Cardiac muscle cell (in vitro differentiated cells and primary cell): ENCODE measurements around the gene PTBP3. TPM values are rescaled to one million over a fixed set of nuclear protein-coding genes. Genes with fewer than 3 reads are reported as not detected.
A peak's percentile ranks its signal among the peaks of the same experiment; 100 is the strongest.
"Not testable (repeated sequence)": the region's sequence is repeated elsewhere in the genome, so short reads cannot be mapped to it uniquely, and the experiment has no call there.

Experiments
- DNase-seq, 2 donors: peaks; one replicate each; pipeline versions ENCODE4 v3.0.0 to v3.0.0-alpha.2; 2010 to 2017; ENCODE audit warnings: low read depth in 1 of 2, low spot score in 1 of 2
- H3K27ac ChIP-seq: fragments of 200-600 bp; sonication (generic); 2 replicates; pipeline ENCODE4 v1.5.1; 2016
- H3K27me3 ChIP-seq: fragments of 200-600 bp; sonication (generic); 2 replicates; pipeline ENCODE4 v1.6.0; 2016; ENCODE audit warnings: control low read depth
- H3K36me3 ChIP-seq: fragments of 200-600 bp; sonication (generic); 2 replicates; pipeline ENCODE4 v1.5.1; 2016; ENCODE audit warnings: control low read depth
- H3K4me1 ChIP-seq: fragments of 200-600 bp; sonication (generic); 2 replicates; pipeline ENCODE4 v1.8.1; 2017; ENCODE audit warnings: low read depth, mild to moderate bottlenecking, mixed run types
- H3K4me3 ChIP-seq: fragments of 200-600 bp; sonication (generic); 2 replicates; pipeline ENCODE4 v1.5.1; 2016; ENCODE audit warnings: mild to moderate bottlenecking
- H3K9me3 ChIP-seq: fragments of 200-600 bp; sonication (generic); 2 replicates; pipeline ENCODE4 v1.5.1; 2017; ENCODE audit warnings: low read depth, mild to moderate bottlenecking, control low read depth
- CTCF ChIP-seq: IDR thresholded peaks from 2 replicates; pipeline ENCODE4 v1.5.1; 2012; ENCODE audit warnings: low read depth, mild to moderate bottlenecking, low read length
- polyA plus RNA-seq: library from polyadenylated mRNA; unstranded; fragments of >200 nt; fragmentation: Nextera tagmentation; extraction: Ambion mirVana; gene quantifications from 2 replicates; pipeline ENCODE4 v1.2.1, GENCODE V29; 2016
- total RNA-seq: library from RNA; depleted of rRNA; stranded (reverse); fragments of >200 nt; gene quantifications from 2 replicates; pipeline ENCODE4 v1.2.3, GENCODE V29; 2016

Gene PTBP3
- total and polyA plus RNA-seq, 2 experiments from 2014 or later: 6.2 to 15.5 TPM

- TF ChIP-seq CTCF: no peak
- Histone ChIP-seq H3K36me3 (no peaks in the 10 kb centered on the region), H3K9me3 (no peaks in the 10 kb centered on the region), H3K4me3 (no peak overlapping the region), H3K27me3 (no peaks in the 10 kb centered on the region), H3K27ac (no peak overlapping the region), H3K4me1 (no peaks in the 10 kb centered on the region)
- DNase-seq: no peak
These were observed 37.6 kb upstream of the PTBP3 start for GRCh38 chr9:112371060-112371459.

GRCh38 chr9:112369817-112370216 lies 36.4 kb upstream of the PTBP3 start:
- no peak for TF ChIP-seq CTCF

GRCh38 chr9:112367465-112367864 lies 34.0 kb upstream of the PTBP3 start:
- no peak for DNase-seq
- no peaks in the 10 kb centered on the region for H3K27me3 ChIP-seq
- no peak overlapping the region for H3K27ac ChIP-seq
- H3K36me3 ChIP-seq: no peaks in the 10 kb centered on the region
- H3K9me3 ChIP-seq: no peaks in the 10 kb centered on the region
- no peak for TF ChIP-seq CTCF
- H3K4me1 ChIP-seq: no peaks in the 10 kb centered on the region
- no peak overlapping the region for H3K4me3 ChIP-seq

More at GRCh38 chr9:112369817-112370216, 36.4 kb upstream of the PTBP3 start:
- H3K36me3 ChIP-seq: no peaks in the 10 kb centered on the region
- H3K4me1 ChIP-seq: no peaks in the 10 kb centered on the region
- H3K9me3 ChIP-seq: no peaks in the 10 kb centered on the region
- H3K27ac ChIP-seq: no peak overlapping the region
- H3K27me3 ChIP-seq: no peaks in the 10 kb centered on the region
- DNase-seq: no peak
- no peak overlapping the region for H3K4me3 ChIP-seq

- no peak for DNase-seq
- no peaks in the 10 kb centered on the region for H3K27me3 ChIP-seq
- H3K4me1 ChIP-seq: no peaks in the 10 kb centered on the region
- H3K27ac ChIP-seq: no peak overlapping the region
- TF ChIP-seq CTCF: peak; percentile 20
- H3K4me3 ChIP-seq: no peak overlapping the region
- no peaks in the 10 kb centered on the region for H3K36me3 ChIP-seq
- no peaks in the 10 kb centered on the region for H3K9me3 ChIP-seq
These were observed 33.2 kb upstream of the PTBP3 start for GRCh38 chr9:112366591-112366990.

- not testable (repeated sequence) for H3K27ac ChIP-seq, DNase-seq, H3K4me3 ChIP-seq, H3K9me3 ChIP-seq, H3K4me1 ChIP-seq, H3K36me3 ChIP-seq, H3K27me3 ChIP-seq
These were observed 31.8 kb upstream of the PTBP3 start for GRCh38 chr9:112365257-112365656.

- no peaks in the 10 kb centered on the region for H3K9me3 ChIP-seq
- H3K4me1 ChIP-seq: no peaks in the 10 kb centered on the region
- no peak for TF ChIP-seq CTCF
- H3K27ac ChIP-seq: no peak overlapping the region
- no peaks in the 10 kb centered on the region for H3K36me3 ChIP-seq
- no peak overlapping the region for H3K4me3 ChIP-seq
- no peaks in the 10 kb centered on the region for H3K27me3 ChIP-seq
- DNase-seq: no peak
These were observed 31.3 kb upstream of the PTBP3 start for GRCh38 chr9:112364761-112365160.
